Measurements from ENCODE around the gene CD63. TPM values are rescaled to one million over a fixed set of nuclear protein-coding genes. Genes with fewer than 3 reads are reported as not detected.
"Not testable (repeated sequence)": the region's sequence is repeated elsewhere in the genome, so short reads cannot be mapped to it uniquely, and the experiment has no call there.

The CD63 gene
- total and polyA plus RNA-seq, 12 donors, result 565 to 2,861 (median 793) TPM

GRCh38 chr12:55765736-55766290, 37.0 kb upstream of the CD63 start:
- WGBS, 2 donors, result 87 to 89% methylated on average over 5 of the region's 5 CpGs
- H3K9me3 ChIP-seq, result no peaks in the 10 kb centered on the region
- H3K36me3 ChIP-seq, result peaks cover 0 to 92% (median 6%) of the 10 kb centered on the region in 9 donors
- no peak overlapping the region for H3K27ac ChIP-seq
- H3K4me1 ChIP-seq, result no peaks in the 10 kb centered on the region
- H3K4me3 ChIP-seq, result no peak overlapping the region
- intact Hi-C loops (cut with DNase I), result no loop called here
- ATAC-seq (no peak), DNase-seq (no peak)
- H3K27me3 ChIP-seq, result no peaks in the 10 kb centered on the region
- TF ChIP-seq, protein P1, sequence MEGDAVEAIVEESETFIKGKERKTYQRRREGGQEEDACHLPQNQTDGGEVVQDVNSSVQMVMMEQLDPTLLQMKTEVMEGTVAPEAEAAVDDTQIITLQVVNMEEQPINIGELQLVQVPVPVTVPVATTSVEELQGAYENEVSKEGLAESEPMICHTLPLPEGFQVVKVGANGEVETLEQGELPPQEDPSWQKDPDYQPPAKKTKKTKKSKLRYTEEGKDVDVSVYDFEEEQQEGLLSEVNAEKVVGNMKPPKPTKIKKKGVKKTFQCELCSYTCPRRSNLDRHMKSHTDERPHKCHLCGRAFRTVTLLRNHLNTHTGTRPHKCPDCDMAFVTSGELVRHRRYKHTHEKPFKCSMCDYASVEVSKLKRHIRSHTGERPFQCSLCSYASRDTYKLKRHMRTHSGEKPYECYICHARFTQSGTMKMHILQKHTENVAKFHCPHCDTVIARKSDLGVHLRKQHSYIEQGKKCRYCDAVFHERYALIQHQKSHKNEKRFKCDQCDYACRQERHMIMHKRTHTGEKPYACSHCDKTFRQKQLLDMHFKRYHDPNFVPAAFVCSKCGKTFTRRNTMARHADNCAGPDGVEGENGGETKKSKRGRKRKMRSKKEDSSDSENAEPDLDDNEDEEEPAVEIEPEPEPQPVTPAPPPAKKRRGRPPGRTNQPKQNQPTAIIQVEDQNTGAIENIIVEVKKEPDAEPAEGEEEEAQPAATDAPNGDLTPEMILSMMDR (IDR thresholded peaks at IDR 0.05), result no peak

GRCh38 chr12:55762646-55763045, 33.8 kb upstream of the CD63 start:
- no peaks in the 10 kb centered on the region for H3K27me3 ChIP-seq
- no peak overlapping the region for H3K27ac ChIP-seq
- DNase-seq, result no peak
- peaks cover 0 to 93% (median 34%) of the 10 kb centered on the region in 9 donors for H3K36me3 ChIP-seq
- TF ChIP-seq, protein P1 (IDR thresholded peaks at IDR 0.05), result no peak
- no peaks in the 10 kb centered on the region for H3K9me3 ChIP-seq
- no peak overlapping the region for H3K4me3 ChIP-seq
- ATAC-seq, result no peak
- intact Hi-C loops (cut with DNase I), result no loop called here
- H3K4me1 ChIP-seq, result no peaks in the 10 kb centered on the region

- intact Hi-C loops (cut with DNase I), result no loop called here
Observed at GRCh38 chr12:55760663-55761062, 31.9 kb upstream of the CD63 start.

GRCh38 chr12:55758575-55758974, 29.8 kb upstream of the CD63 start:
- H3K4me3 ChIP-seq; H3K27ac ChIP-seq; H3K4me1 ChIP-seq; H3K27me3 ChIP-seq; DNase-seq; H3K9me3 ChIP-seq; ATAC-seq; intact Hi-C loops (cut with DNase I): not testable (repeated sequence)
- 96 to 97% methylated on average over 4 of the region's 4 CpGs for WGBS, 2 donors
- H3K36me3 ChIP-seq, result peaks cover 7 to 98% (median 63%) of the 10 kb centered on the region in 9 donors

More at GRCh38 chr12:55760663-55761062, 31.9 kb upstream of the CD63 start:
- no peak for DNase-seq
- WGBS, 2 donors, result 97 to 98% methylated on average over 6 of the region's 6 CpGs
- Histone ChIP-seq H3K9me3 (no peaks in the 10 kb centered on the region), H3K27me3 (no peaks in the 10 kb centered on the region), H3K4me3 (no peak overlapping the region), H3K27ac (no peak overlapping the region), H3K36me3 (peaks cover 7 to 98% (median 52%) of the 10 kb centered on the region in 9 donors), H3K4me1 (no peaks in the 10 kb centered on the region)
- ATAC-seq, result no peak
- TF ChIP-seq, protein P1 (IDR thresholded peaks at IDR 0.05), result no peak

DNA sequence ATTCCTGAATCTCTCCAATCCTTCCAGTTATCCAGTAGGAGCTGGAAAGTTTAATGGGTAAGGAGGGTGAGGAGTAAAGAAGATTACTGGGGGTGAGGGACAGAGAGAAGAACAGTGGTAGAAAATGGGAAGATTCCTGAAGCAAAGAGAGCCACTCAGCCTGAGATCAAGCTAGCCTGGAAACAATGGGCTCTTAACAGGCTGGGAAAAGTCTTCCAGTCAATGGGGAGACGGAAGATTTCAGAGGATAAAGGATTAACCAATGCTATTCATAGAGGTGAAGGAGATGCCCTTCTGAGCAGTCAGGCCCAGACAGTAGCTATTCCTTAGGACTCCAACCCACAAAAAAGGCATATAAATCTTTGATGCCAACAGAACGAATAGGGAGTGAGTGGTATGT, 28.9 kb upstream of the CD63 start:
- TF ChIP-seq, protein P1 (IDR thresholded peaks at IDR 0.05), result no peak
- Histone ChIP-seq H3K4me1 (peaks cover 0 to 5% (median 0%) of the 10 kb centered on the region in 9 donors), H3K36me3 (peaks cover 7 to 98% (median 65%) of the 10 kb centered on the region in 9 donors), H3K4me3 (no peak overlapping the region), H3K27ac (no peak overlapping the region), H3K27me3 (no peaks in the 10 kb centered on the region), H3K9me3 (no peaks in the 10 kb centered on the region)
- WGBS, 2 donors, result 78 to 83% methylated on average over 2 of the region's 2 CpGs
- ATAC-seq (no peak), DNase-seq (no peak)
- intact Hi-C loops (cut with DNase I), result no loop called here
